Effector CD8-positive, alpha-beta T cell (primary cell): ENCODE measurements around the gene HERC2.
A peak's percentile ranks its signal among the peaks of the same experiment; 100 is the strongest.

Experiments
- DNase-seq: peaks from one replicate; lab custom pipeline; 2025; lab: John Stamatoyannopoulos, UW

Gene HERC2

GRCh38 chr15:28096670-28097431 is 225.1 kb downstream of the HERC2 start:
- no peak for DNase-seq

- DNase-seq = no peak
Observed at GRCh38 chr15:28096411-28096669, 225.6 kb downstream of the HERC2 start.

- no peak for DNase-seq
Observed at GRCh38 chr15:28094732-28095521, 227.1 kb downstream of the HERC2 start.

- DNase-seq = no peak
Observed at GRCh38 chr15:28093752-28094535, 228.0 kb downstream of the HERC2 start.

GRCh38 chr15:28091313-28091712 is 230.7 kb downstream of the HERC2 start:
- no peak for DNase-seq

GRCh38 chr15:28086175-28086703 is 235.7 kb downstream of the HERC2 start:
- peak; percentile 39 for DNase-seq

- no peak for DNase-seq
Observed at GRCh38 chr15:28085489-28086174, 236.3 kb downstream of the HERC2 start.

- no peak for DNase-seq
Observed at GRCh38 chr15:28084547-28084946, 237.4 kb downstream of the HERC2 start.

GRCh38 chr15:28082891-28083684 is 238.9 kb downstream of the HERC2 start:
- no peak for DNase-seq

GRCh38 chr15:28081594-28081993 is 240.4 kb downstream of the HERC2 start:
- DNase-seq = no peak

GRCh38 chr15:28080386-28080785 is 241.6 kb downstream of the HERC2 start:
- no peak for DNase-seq

- DNase-seq = no peak
Observed at GRCh38 chr15:28079313-28079969, 242.5 kb downstream of the HERC2 start.

GRCh38 chr15:28078191-28078719 is 243.7 kb downstream of the HERC2 start:
- no peak for DNase-seq

GRCh38 chr15:28075573-28075972 is 246.4 kb downstream of the HERC2 start:
- no peak for DNase-seq

- no peak for DNase-seq
Observed at GRCh38 chr15:28068930-28069329, 253.0 kb downstream of the HERC2 start.

- no peak for DNase-seq
Observed at GRCh38 chr15:28066231-28066630, 255.7 kb downstream of the HERC2 start.
